Measurements from ENCODE around the gene NEB.

GRCh38 chr2:151556121-151556520 is 178.2 kb downstream of the NEB start:
- TF ChIP-seq RAD21 (CRISPR knock-in tag; IDR thresholded peaks at IDR 0.05) (no peak), BRF2 (CRISPR knock-in tag; IDR thresholded peaks at IDR 0.05) (no peak), HMGXB3 (CRISPR knock-in tag; IDR thresholded peaks at IDR 0.05; ENCODE audit: borderline replicate concordance) (no peak), DNMT1 (CRISPR knock-in tag; IDR thresholded peaks at IDR 0.05) (no peak), ZNF83 (CRISPR knock-in tag; IDR thresholded peaks at IDR 0.05; ENCODE audit: borderline replicate concordance) (no peak), ZNF589 (CRISPR knock-in tag; conservative IDR thresholded peaks at IDR 0.05) (no peak), ZNF292 (CRISPR knock-in tag; IDR thresholded peaks at IDR 0.05; ENCODE audit: borderline replicate concordance, low read depth) (no peak), SIX4 (CRISPR knock-in tag; IDR thresholded peaks at IDR 0.05) (no peak), BCL3 (CRISPR knock-in tag; IDR thresholded peaks at IDR 0.05) (no peak)
